Right lobe of liver (tissue), 6 donors: ENCODE results near the gene PYGB. TPM values are rescaled to one million over a fixed set of nuclear protein-coding genes. Genes with fewer than 3 reads are reported as not detected.

ENCODE experiments used
- ATAC-seq, 4 donors: fragments of 200-7000 bp; cut with Tn5 transposase; one replicate each; pipeline ENCODE4 v1.9.1; 2020; ENCODE audit warnings: mild to moderate bottlenecking in 4 of 4, moderate library complexity in 4 of 4
- DNase-seq, 3 donors: peaks; one replicate each; pipeline ENCODE4 v3.0.0-alpha.2; 2020
- H3K27ac ChIP-seq, 3 donors: fragments of 200-600 bp; one replicate each; pipeline ENCODE4 v1.8.0; 2022
- H3K27me3 ChIP-seq, 2 donors: fragments of 200-600 bp; one replicate each; pipeline ENCODE4 v1.8.0; 2022
- H3K36me3 ChIP-seq, 4 donors: fragments of 200-600 bp; sonication (generic) in 1 of 4; one replicate each; pipeline versions ENCODE4 v1.5.1 to v1.8.0; 2017 to 2022; ENCODE audit warnings: control low read depth in 1 of 4
- H3K4me1 ChIP-seq, 4 donors: fragments of 200-600 bp; sonication (generic) in 1 of 4; one replicate each; pipeline versions ENCODE4 v1.5.1 to v1.8.0; 2017 to 2022; ENCODE audit warnings: control low read depth in 1 of 4
- H3K4me3 ChIP-seq, 3 donors: fragments of 200-600 bp; one replicate each; pipeline ENCODE4 v1.8.0; 2022
- H3K9me3 ChIP-seq, 4 donors: fragments of 200-600 bp; sonication (generic) in 1 of 4; one replicate each; pipeline versions ENCODE4 v1.5.1 to v1.8.0; 2017 to 2022; ENCODE audit warnings: control low read depth in 1 of 4
- CTCF ChIP-seq, 4 donors: fragments of 200-600 bp in 3 of 4; fragments of 450-650 bp in 1 of 4; IDR thresholded peaks; one replicate each; pipeline versions ENCODE4 v1.5.1 to v1.8.0; 2016 to 2022; ENCODE audit warnings: antibody characterized with exemption in 4 of 4, mild to moderate bottlenecking in 2 of 4
- POLR2A ChIP-seq: fragments of 450-650 bp; IDR thresholded peaks from one replicate; pipeline ENCODE4 v1.6.1; 2017; ENCODE audit warnings: antibody characterized with exemption, mild to moderate bottlenecking
- WGBS: methylation state at CpG from one replicate; pipeline ENCODE4 v1.1.6; 2018; ENCODE audit warnings: low coverage, low lambda C conversion rate; ENCODE audit not compliant: insufficient coverage; ENCODE audit errors: missing lambda C conversion rate; 5-methylcytosine and 5-hydroxymethylcytosine counted together
- intact Hi-C, 2 donors: fragments of 100-400 bp; cut with DNase I; formaldehyde crosslinking; loops; one replicate each; pipeline versions ENCODE4 v1.11.2 to v1.14.1; 2022
- total RNA-seq, 6 experiments: library from RNA; depleted of rRNA in 2 of 6; stranded (reverse); fragments of >200 nt in 2 of 6; fragmentation: NEBNext Ultra II Directional in 3 of 6; extraction: Animal tissue kit (Norgen Biotek cat#: 25700) in 3 of 6; gene quantifications; one replicate each; pipeline versions ENCODE4 v1.1.0 to v1.2.4, GENCODE V29; 2016 to 2023
- donor health status: DM: no; HTN: yes; CAD: no.
- donor health status: DM: no; HTN: no; CAD: no.
- donor health status: DM: no; HTN: no; CAD: no.
- donor health status: DM: no; HTN: yes; CAD: no.
- donor health status: DM: no; HTN: yes; CAD: no.

PYGB gene
- total RNA-seq, 6 experiments from 2014 or later = 6.6 to 27.4 (median 13.2) TPM

DNA sequence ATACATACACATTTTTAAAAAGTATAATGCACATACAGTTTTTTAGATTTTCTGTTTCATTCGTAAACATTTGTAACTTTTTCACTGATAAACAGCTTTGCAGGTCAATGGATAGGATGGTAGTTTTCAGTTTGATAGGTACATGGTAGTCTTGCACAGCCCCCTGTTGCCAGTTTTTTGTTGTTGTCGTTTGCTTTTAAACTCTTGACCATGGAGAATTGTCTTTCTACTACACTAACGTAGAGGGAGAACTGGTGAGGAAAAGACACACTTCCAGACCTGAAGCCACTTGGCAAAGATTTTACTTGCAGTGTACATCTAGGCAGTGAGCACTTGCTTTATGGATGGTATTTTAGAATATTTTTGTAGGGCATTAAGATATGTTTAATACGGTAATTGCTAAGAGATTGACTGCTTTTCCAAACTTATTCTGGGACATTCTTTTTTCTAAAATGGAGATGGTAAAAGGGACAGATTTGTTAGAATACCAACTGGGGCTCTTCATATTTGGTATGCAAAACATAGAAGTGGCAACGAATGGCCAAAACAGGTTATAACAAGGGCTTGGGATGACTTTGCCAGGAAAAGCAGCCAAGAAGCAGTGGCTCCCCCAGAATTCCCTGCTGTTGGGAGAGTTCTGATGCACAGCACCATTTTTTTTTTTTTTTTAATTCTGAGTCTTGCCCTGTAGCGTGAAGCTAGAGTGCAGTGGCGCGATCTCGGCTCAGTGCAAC lies 1.5 kb downstream of the PYGB start:
- Histone ChIP-seq H3K36me3 (no peaks in the 10 kb centered on the region), H3K9me3 (no peaks in the 10 kb centered on the region), H3K27ac (no peak overlapping the region), H3K27me3 (no peaks in the 10 kb centered on the region), H3K4me1 (peaks cover 0 to 12% (median 3%) of the 10 kb centered on the region in 4 donors), H3K4me3 (peak overlapping the region in 1 of 3 donors; percentile 95)
- TF ChIP-seq CTCF (IDR thresholded peaks at IDR 0.05) = no peak
- TF ChIP-seq POLR2A = no peak
- ATAC-seq = no peak
- intact Hi-C loops = no loop called here
- 66% methylated on average over 9 of the region's 9 CpGs for WGBS
- no peak for DNase-seq

- no peak overlapping the region for H3K4me3 ChIP-seq
- DNase-seq (no peak), ATAC-seq (no peak)
- intact Hi-C loops = no loop called here
- TF ChIP-seq CTCF (IDR thresholded peaks at IDR 0.05) (no peak), POLR2A (no peak)
- no peaks in the 10 kb centered on the region for H3K9me3 ChIP-seq
- H3K4me1 ChIP-seq = peaks cover 0 to 12% (median 3%) of the 10 kb centered on the region in 4 donors
- H3K36me3 ChIP-seq = no peaks in the 10 kb centered on the region
- no peaks in the 10 kb centered on the region for H3K27me3 ChIP-seq
- 93% methylated on average over 3 of the region's 3 CpGs for WGBS
- H3K27ac ChIP-seq = no peak overlapping the region
Measured at GRCh38 chr20:25250508-25250907, 2.6 kb downstream of the PYGB start.

DNA sequence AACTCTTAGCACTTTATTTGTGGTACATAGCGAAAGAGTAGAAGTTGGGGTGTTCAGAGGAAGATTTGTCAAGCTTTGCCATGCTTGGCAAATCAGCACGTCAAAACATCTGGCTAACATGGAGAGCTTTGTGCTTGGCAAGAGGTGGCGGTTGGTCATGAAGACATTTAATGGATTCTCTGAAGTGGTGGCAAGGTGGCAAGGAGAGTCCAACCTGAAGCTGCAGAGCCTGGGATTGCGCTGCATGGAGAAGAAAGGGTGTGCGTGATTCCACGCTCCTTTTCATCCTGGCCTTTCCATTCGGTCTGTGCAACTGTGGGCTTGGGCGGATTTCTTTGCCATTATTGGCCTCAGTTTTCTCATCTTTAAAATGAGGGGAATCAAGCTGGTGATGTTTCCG lies 3.1 kb downstream of the PYGB start:
- Histone ChIP-seq H3K36me3 (no peaks in the 10 kb centered on the region), H3K9me3 (no peaks in the 10 kb centered on the region), H3K27me3 (no peaks in the 10 kb centered on the region), H3K4me3 (no peak overlapping the region), H3K4me1 (peaks cover 0 to 16% (median 5%) of the 10 kb centered on the region in 4 donors), H3K27ac (no peak overlapping the region)
- no peak for TF ChIP-seq POLR2A
- TF ChIP-seq CTCF (IDR thresholded peaks at IDR 0.05) = no peak
- ATAC-seq = no peak
- intact Hi-C loops = no loop called here
- 92% methylated on average over 8 of the region's 9 CpGs for WGBS
- DNase-seq = no peak

GRCh38 chr20:25251558-25251957 lies 3.7 kb downstream of the PYGB start:
- no peak overlapping the region for H3K4me3 ChIP-seq
- no peak for TF ChIP-seq POLR2A
- TF ChIP-seq CTCF (IDR thresholded peaks at IDR 0.05) = no peak
- intact Hi-C loops = no loop called here
- WGBS = 100% methylated on average over 1 of the region's 4 CpGs
- H3K9me3 ChIP-seq = no peaks in the 10 kb centered on the region
- H3K27me3 ChIP-seq = no peaks in the 10 kb centered on the region
- ATAC-seq = no peak
- DNase-seq = no peak
- peaks cover 0 to 18% (median 7%) of the 10 kb centered on the region in 4 donors for H3K4me1 ChIP-seq
- no peak overlapping the region for H3K27ac ChIP-seq
- no peaks in the 10 kb centered on the region for H3K36me3 ChIP-seq
